GM12875 (cell line): ENCODE measurements around the gene C16orf95.

ENCODE experiments used
- H3K4me3 ChIP-seq: one replicate; pipeline ENCODE4 v1.5.1; 2011; ENCODE audit warnings: low read depth, low read length, control low read depth
- CTCF ChIP-seq: IDR thresholded peaks from 2 replicates; pipeline ENCODE4 v1.5.1; 2011; ENCODE audit warnings: low read depth, mild to moderate bottlenecking, control low read depth, inconsistent platforms, low read length, moderate library complexity, borderline replicate concordance; ENCODE audit not compliant: insufficient read depth

C16orf95 gene

GRCh38 chr16:87352818-87353217 lies 35.6 kb upstream of the C16orf95 start:
- H3K4me3 ChIP-seq, result no peak overlapping the region
- TF ChIP-seq CTCF, result no peak

GRCh38 chr16:87351320-87351698 lies 34.1 kb upstream of the C16orf95 start:
- TF ChIP-seq CTCF, result no peak
- H3K4me3 ChIP-seq, result no peak overlapping the region

GRCh38 chr16:87350681-87351319 lies 33.6 kb upstream of the C16orf95 start:
- TF ChIP-seq CTCF, result no peak
- H3K4me3 ChIP-seq, result no peak overlapping the region

GRCh38 chr16:87350031-87350430 lies 32.8 kb upstream of the C16orf95 start:
- H3K4me3 ChIP-seq, result no peak overlapping the region
- no peak for TF ChIP-seq CTCF

- no peak overlapping the region for H3K4me3 ChIP-seq
- no peak for TF ChIP-seq CTCF
Observed at GRCh38 chr16:87348616-87349157, 31.5 kb upstream of the C16orf95 start.

- H3K4me3 ChIP-seq, result no peak overlapping the region
- TF ChIP-seq CTCF, result no peak
Observed at GRCh38 chr16:87347932-87348615, 30.9 kb upstream of the C16orf95 start.

- TF ChIP-seq CTCF, result no peak
- H3K4me3 ChIP-seq, result no peak overlapping the region
Observed at GRCh38 chr16:87346517-87347060, 29.4 kb upstream of the C16orf95 start.
